B cell (primary cell): Measurements from ENCODE around the gene EIF2S1. TPM values are rescaled to one million over a fixed set of nuclear protein-coding genes. Genes with fewer than 3 reads are reported as not detected.
"Not testable (repeated sequence)": the region's sequence is repeated elsewhere in the genome, so short reads cannot be mapped to it uniquely, and the experiment has no call there.

Source experiments
- ATAC-seq: fragments of 200-7000 bp; cut with Tn5 transposase; one replicate; pipeline ENCODE4 v1.10.0; 2021; ENCODE audit warnings: low read depth, mild to moderate bottlenecking, moderate number of reproducible peaks, moderate library complexity
- CTCF ChIA-PET: fragments of 350-600 bp; sonication (Branson Sonifier 250); formaldehyde crosslinking; loops from one replicate; lab custom pipeline; 2021; ENCODE audit warnings: antibody characterized with exemption, inconsistent platforms; lab: Charles Lee
- POLR2A ChIA-PET: fragments of 350-600 bp; sonication (Branson Sonifier 250); formaldehyde crosslinking; loops from one replicate; lab custom pipeline; 2021; ENCODE audit warnings: antibody characterized with exemption; lab: Charles Lee
- DNase-seq: peaks from one replicate; pipeline ENCODE4 v3.0.0; 2013
- H2AFZ ChIP-seq: 2 replicates; pipeline ENCODE4 v1.6.1; 2012; ENCODE audit warnings: mild to moderate bottlenecking, low read depth, low read length; ENCODE audit not compliant: insufficient read depth, poor library complexity, severe bottlenecking
- H3K27ac ChIP-seq, 2 donors: 1 replicate in 1 of 2; 2 replicates in 1 of 2; pipeline ENCODE4 v1.5.1; 2012 to 2013; ENCODE audit warnings: low read length in 2 of 2, mild to moderate bottlenecking in 2 of 2, moderate library complexity in 1 of 2
- H3K27me3 ChIP-seq, 4 experiments: fragments of 200-600 bp in 1 of 4; sonication (generic) in 1 of 4; replicated peaks in 1 of 4; 1 replicate in 2 of 4; 2 replicates in 2 of 4; pipeline versions ENCODE4 v1.6.1 to v1.7.0; 2013 to 2016; ENCODE audit warnings: low read length in 3 of 4, mild to moderate bottlenecking in 2 of 4, mixed read lengths in 1 of 4, moderate library complexity in 1 of 4; ENCODE audit not compliant: insufficient read depth in 4 of 4, control insufficient read depth in 3 of 4; ENCODE audit errors: control extremely low read depth in 1 of 4
- H3K36me3 ChIP-seq, 2 experiments: replicated peaks in 1 of 2; 1 replicate in 1 of 2; 2 replicates in 1 of 2; pipeline versions ENCODE4 v1.6.1 to v1.7.1; 2013; ENCODE audit warnings: low read length in 1 of 2; ENCODE audit not compliant: insufficient read depth in 2 of 2, control insufficient read depth in 1 of 2; ENCODE audit errors: control extremely low read depth in 1 of 2, extremely low read depth in 1 of 2
- H3K4me1 ChIP-seq, 2 donors: fragments of 200-600 bp in 1 of 2; sonication (generic) in 1 of 2; 1 replicate in 1 of 2; 2 replicates in 1 of 2; pipeline versions ENCODE4 v1.5.1 to v1.6.1; 2013 to 2017; ENCODE audit warnings: low read length in 2 of 2; ENCODE audit not compliant: control insufficient read depth in 2 of 2, insufficient read depth in 2 of 2
- H3K4me2 ChIP-seq: replicated peaks from 2 replicates; pipeline ENCODE3; 2012; ENCODE audit warnings: mild to moderate bottlenecking, low read depth, low read length; ENCODE audit not compliant: poor library complexity, severe bottlenecking
- H3K4me3 ChIP-seq, 5 experiments: fragments of 200-600 bp in 1 of 5; sonication (generic) in 1 of 5; 1 replicate in 3 of 5; 2 replicates in 2 of 5; pipeline versions ENCODE4 v1.5.1 to v1.7.0; 2011 to 2016; ENCODE audit warnings: low read length in 4 of 5, mild to moderate bottlenecking in 4 of 5, low read depth in 2 of 5, control low read depth in 1 of 5, moderate library complexity in 1 of 5; ENCODE audit not compliant: insufficient read depth in 1 of 5; ENCODE audit errors: control extremely low read depth in 1 of 5, extremely low read depth in 1 of 5
- H3K79me2 ChIP-seq: fragments of 200-600 bp; sonication (generic); one replicate; pipeline ENCODE4 v1.6.0; 2016; ENCODE audit warnings: low read length; ENCODE audit not compliant: control insufficient read depth, insufficient read depth
- H3K9ac ChIP-seq: fragments of 200-600 bp; sonication (generic); 2 replicates; pipeline ENCODE4 v1.6.1; 2017; ENCODE audit warnings: mild to moderate bottlenecking, low read length, moderate library complexity
- H3K9me3 ChIP-seq, 3 donors: one replicate each; pipeline versions ENCODE4 v1.6.1 to v1.7.1; 2013; ENCODE audit warnings: low read length in 2 of 3; ENCODE audit not compliant: control insufficient read depth in 2 of 3, insufficient read depth in 1 of 3; ENCODE audit errors: control extremely low read depth in 1 of 3
- H4K20me1 ChIP-seq: 2 replicates; pipeline ENCODE4 v1.6.0; 2012; ENCODE audit warnings: mild to moderate bottlenecking, low read length; ENCODE audit not compliant: insufficient read depth, control insufficient read depth, poor library complexity, severe bottlenecking
- H3K27ac Mint-ChIP-seq: one replicate; pipeline ENCODE4 v1.8.0; 2021; ENCODE audit warnings: mixed read lengths
- H3K27me3 Mint-ChIP-seq: one replicate; pipeline ENCODE4 v1.8.0; 2021; ENCODE audit warnings: mixed read lengths
- H3K4me1 Mint-ChIP-seq: one replicate; pipeline ENCODE4 v1.8.0; 2021; ENCODE audit warnings: mixed read lengths
- H3K4me3 Mint-ChIP-seq: one replicate; pipeline ENCODE4 v1.8.0; 2021; ENCODE audit warnings: mixed read lengths
- H3K9me3 Mint-ChIP-seq: one replicate; pipeline ENCODE4 v1.8.0; 2022; ENCODE audit warnings: mixed read lengths; ENCODE audit not compliant: insufficient read depth
- EZH2 ChIP-seq: IDR thresholded peaks from 2 replicates; pipeline ENCODE4 v1.6.1; 2012; ENCODE audit warnings: borderline replicate concordance, low read depth, mild to moderate bottlenecking, moderate library complexity, low read length; ENCODE audit not compliant: insufficient read depth, poor library complexity, severe bottlenecking
- WGBS: methylation state at CpG from one replicate; pipeline ENCODE4 v1.1.5; 2013; ENCODE audit warnings: missing lambda C conversion rate; ENCODE audit not compliant: insufficient coverage; 5-methylcytosine and 5-hydroxymethylcytosine counted together
- intact Hi-C: fragments of 100-400 bp; cut with micrococcal nuclease; formaldehyde crosslinking; loops from one replicate; pipeline ENCODE4 v1.10.0; 2022
- polyA plus RNA-seq: library from polyadenylated mRNA; depleted of rRNA; stranded (reverse); fragments of >200 nt; gene quantifications from 2 replicates; pipeline ENCODE4 v1.2.3, GENCODE V29; 2012
- total RNA-seq, 2 donors: library from RNA; stranded (reverse); fragments of 120-200 nt in 1 of 2; gene quantifications; 1 replicate in 1 of 2; 2 replicates in 1 of 2; pipeline versions ENCODE4 v1.2.3 to v1.2.4, GENCODE V29; 2013 to 2022
- TF ChIP-seq, protein P1 (sequence below): fragments of 200-600 bp; IDR thresholded peaks from one replicate; pipeline ENCODE4 v1.8.0; 2022; ENCODE audit warnings: antibody characterized with exemption, mild to moderate bottlenecking

EIF2S1 gene
- total and polyA plus RNA-seq, 2 donors (not counting 1 experiment from before 2014, with no cell fraction given): 10.4 to 39.9 TPM

DNA sequence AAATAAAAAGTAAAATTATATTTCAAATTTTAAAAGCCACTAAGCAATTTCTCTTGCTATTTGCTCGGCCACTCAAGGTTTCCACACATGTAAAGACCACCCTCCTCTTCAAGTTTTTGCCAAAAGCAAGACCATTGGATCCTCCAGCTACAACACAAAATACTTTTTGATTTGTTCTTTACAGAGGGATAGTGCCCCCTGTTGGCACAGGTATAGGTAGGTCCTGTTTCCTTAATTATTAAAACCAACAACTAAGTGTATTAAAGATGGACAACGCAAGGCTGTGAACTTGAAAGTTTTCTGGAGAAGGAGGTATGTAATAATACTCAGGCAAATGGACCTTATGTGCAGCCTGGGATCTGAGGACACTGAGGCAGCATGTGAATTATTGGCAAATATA is 24.3 kb upstream of the EIF2S1 start:
- no peak overlapping the region for H3K4me3 Mint-ChIP-seq
- ATAC-seq (no peak), DNase-seq (peak; percentile 31)
- Histone ChIP-seq H3K9ac (no peak overlapping the region), H3K4me3 (no peak overlapping the region), H4K20me1 (no peaks in the 10 kb centered on the region), H3K4me1 (no peaks in the 10 kb centered on the region), H2AFZ (no peak overlapping the region), H3K9me3 (no peaks in the 10 kb centered on the region), H3K4me2 (no peak overlapping the region), H3K27me3 (no peaks in the 10 kb centered on the region), H3K27ac (no peak overlapping the region), H3K79me2 (no peaks in the 10 kb centered on the region), H3K36me3 (peaks cover 13 to 73% of the 10 kb centered on the region in 2 experiments)
- intact Hi-C loops: loop anchor here (5.0 kb wide), 1 partner anchor 713 kb away; no protein-coding TSS in a partner anchor
- no peaks in the 10 kb centered on the region for H3K4me1 Mint-ChIP-seq
- TF ChIP-seq, protein P1, sequence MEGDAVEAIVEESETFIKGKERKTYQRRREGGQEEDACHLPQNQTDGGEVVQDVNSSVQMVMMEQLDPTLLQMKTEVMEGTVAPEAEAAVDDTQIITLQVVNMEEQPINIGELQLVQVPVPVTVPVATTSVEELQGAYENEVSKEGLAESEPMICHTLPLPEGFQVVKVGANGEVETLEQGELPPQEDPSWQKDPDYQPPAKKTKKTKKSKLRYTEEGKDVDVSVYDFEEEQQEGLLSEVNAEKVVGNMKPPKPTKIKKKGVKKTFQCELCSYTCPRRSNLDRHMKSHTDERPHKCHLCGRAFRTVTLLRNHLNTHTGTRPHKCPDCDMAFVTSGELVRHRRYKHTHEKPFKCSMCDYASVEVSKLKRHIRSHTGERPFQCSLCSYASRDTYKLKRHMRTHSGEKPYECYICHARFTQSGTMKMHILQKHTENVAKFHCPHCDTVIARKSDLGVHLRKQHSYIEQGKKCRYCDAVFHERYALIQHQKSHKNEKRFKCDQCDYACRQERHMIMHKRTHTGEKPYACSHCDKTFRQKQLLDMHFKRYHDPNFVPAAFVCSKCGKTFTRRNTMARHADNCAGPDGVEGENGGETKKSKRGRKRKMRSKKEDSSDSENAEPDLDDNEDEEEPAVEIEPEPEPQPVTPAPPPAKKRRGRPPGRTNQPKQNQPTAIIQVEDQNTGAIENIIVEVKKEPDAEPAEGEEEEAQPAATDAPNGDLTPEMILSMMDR: peak; percentile 51
- no peak for TF ChIP-seq EZH2
- no peaks in the 10 kb centered on the region for H3K9me3 Mint-ChIP-seq
- no peaks in the 10 kb centered on the region for H3K27me3 Mint-ChIP-seq
- WGBS: no CpG with 5 or more reads among the region's 2 CpGs
- no peak overlapping the region for H3K27ac Mint-ChIP-seq
- CTCF ChIA-PET: interaction anchor here (0.6 to 1.1 kb wide), 3 partner anchors 21 to 976 kb away, joined by 3 to 4 read pairs (median 3); no protein-coding TSS in a partner anchor
- POLR2A ChIA-PET: no interaction called here

DNA sequence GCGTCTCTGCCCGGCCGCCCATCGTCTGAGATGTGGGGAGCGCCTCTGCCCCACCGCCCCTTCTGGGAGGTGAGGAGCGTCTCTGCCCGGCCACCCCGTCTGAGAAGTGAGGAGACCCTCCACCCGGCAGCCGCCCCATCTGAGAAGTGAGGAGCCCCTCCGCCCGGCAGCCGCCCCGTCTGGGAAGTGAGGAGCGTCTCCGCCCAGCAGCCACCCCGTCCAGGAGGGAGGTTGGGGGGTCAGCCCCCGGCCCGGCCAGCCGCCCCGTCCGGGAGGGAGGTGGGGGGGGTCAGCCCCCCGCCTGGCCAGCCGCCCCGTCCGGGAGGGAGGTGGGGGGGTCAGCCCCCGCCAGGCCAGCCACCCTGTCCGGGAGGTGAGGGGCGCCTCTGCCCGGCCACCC is 18.9 kb upstream of the EIF2S1 start:
- H3K4me1 Mint-ChIP-seq, DNase-seq, H3K4me2 ChIP-seq, H3K27me3 ChIP-seq, H3K9me3 ChIP-seq, H3K79me2 ChIP-seq, CTCF ChIA-PET, H3K9ac ChIP-seq, H2AFZ ChIP-seq, H3K27ac ChIP-seq, H3K9me3 Mint-ChIP-seq, H3K27me3 Mint-ChIP-seq, H3K4me3 ChIP-seq, H4K20me1 ChIP-seq, ATAC-seq, H3K27ac Mint-ChIP-seq, H3K4me1 ChIP-seq, intact Hi-C loops, POLR2A ChIA-PET, H3K4me3 Mint-ChIP-seq: not testable (repeated sequence)
- peaks cover 14 to 56% of the 10 kb centered on the region in 2 experiments for H3K36me3 ChIP-seq
- WGBS: 98% methylated on average over 20 of the region's 31 CpGs
